Activated T-helper 1 cell treated with anti-CD3 and anti-CD28 coated beads, Interleukin-12 subunit alpha, Interleukin-12 subunit beta, Interleukin-2, Interleukin-4 antibody, amounts not matched to agents 30 ng/mL and 10 ng/mL and 1 ng/mL, durations not matched to agents 14 hours and 24 hours and 36 hours (primary cell): ENCODE measurements around the gene PYGL. TPM values are rescaled to one million over a fixed set of nuclear protein-coding genes. Genes with fewer than 3 reads are reported as not detected.
"Not testable (repeated sequence)": the region's sequence is repeated elsewhere in the genome, so short reads cannot be mapped to it uniquely, and the experiment has no call there.

ENCODE experiments used
- DNase-seq: peaks from one replicate; pipeline ENCODE4 v3.0.0; 2021; ENCODE audit warnings: low spot score
- H3K27ac Mint-ChIP-seq: one replicate; pipeline ENCODE4 v1.8.0; 2021; ENCODE audit warnings: mild to moderate bottlenecking, mixed read lengths
- H3K27me3 Mint-ChIP-seq: one replicate; pipeline ENCODE4 v1.8.0; 2022; ENCODE audit warnings: mild to moderate bottlenecking, moderate library complexity, mixed read lengths; ENCODE audit not compliant: insufficient read depth
- H3K36me3 Mint-ChIP-seq: one replicate; pipeline ENCODE4 v1.8.0; 2021; ENCODE audit warnings: low read depth, mixed read lengths
- H3K4me1 Mint-ChIP-seq: one replicate; pipeline ENCODE4 v1.8.0; 2021; ENCODE audit warnings: low read depth, mixed read lengths
- H3K4me3 Mint-ChIP-seq: one replicate; pipeline ENCODE4 v1.8.0; 2021; ENCODE audit warnings: mild to moderate bottlenecking, moderate library complexity, mixed read lengths
- H3K9me3 Mint-ChIP-seq: one replicate; pipeline ENCODE4 v1.8.0; 2021; ENCODE audit warnings: mixed read lengths
- intact Hi-C: fragments of 100-400 bp; cut with micrococcal nuclease; formaldehyde crosslinking; loops from one replicate; pipeline ENCODE4 v1.15.1; 2024
- total RNA-seq: library from RNA; stranded (reverse); gene quantifications from 2 replicates; pipeline ENCODE4 v1.2.3, GENCODE V29; 2022

Gene PYGL
- total RNA-seq, 1 donor from 2014 or later = 0.13 TPM

DNA sequence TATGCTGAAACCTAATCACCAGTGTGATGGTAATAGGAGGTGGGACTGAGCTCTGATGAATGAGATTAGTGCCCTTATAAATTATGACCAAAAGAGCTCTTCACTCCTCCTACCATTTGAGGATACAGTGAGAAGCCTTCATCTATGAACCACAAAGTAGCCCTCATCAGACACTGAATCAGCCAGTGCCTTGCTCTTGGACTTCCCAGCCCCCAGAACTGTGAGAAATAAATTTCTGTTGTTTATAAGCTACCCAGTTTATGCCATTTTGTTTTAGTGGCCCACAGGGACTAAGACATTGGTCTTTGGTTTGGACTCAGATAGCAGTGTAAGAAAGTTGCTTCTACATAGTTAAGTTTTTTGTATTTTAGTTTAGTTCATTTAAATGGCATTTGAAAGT, 39.6 kb downstream of the PYGL start:
- H3K4me1 Mint-ChIP-seq = no peaks in the 10 kb centered on the region
- intact Hi-C loops = no loop called here
- DNase-seq = no peak
- H3K27ac Mint-ChIP-seq = no peak overlapping the region
- H3K27me3 Mint-ChIP-seq = peaks cover 9% of the 10 kb centered on the region
- H3K4me3 Mint-ChIP-seq = no peak overlapping the region
- no peaks in the 10 kb centered on the region for H3K36me3 Mint-ChIP-seq
- no peaks in the 10 kb centered on the region for H3K9me3 Mint-ChIP-seq

DNA sequence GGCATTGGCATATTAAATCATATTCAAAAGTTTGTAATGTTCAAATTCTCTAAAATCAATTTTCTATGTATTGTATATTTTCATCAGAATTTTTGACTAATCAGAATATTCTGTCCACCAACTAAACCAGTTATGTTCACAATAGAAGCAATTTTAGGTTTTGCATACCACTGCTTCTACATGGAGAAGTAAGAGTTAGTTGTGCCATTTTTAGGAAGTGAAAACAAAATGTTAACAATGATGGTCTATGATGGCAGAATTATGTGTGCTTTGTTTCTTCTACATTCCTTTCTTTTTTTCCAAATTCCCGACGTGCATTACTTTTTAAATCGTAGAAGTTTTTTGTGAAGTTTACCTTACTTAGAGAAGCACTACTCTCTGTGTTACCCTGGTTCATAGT, 42.9 kb downstream of the PYGL start:
- intact Hi-C loops = no loop called here
- peaks cover 7% of the 10 kb centered on the region for H3K27me3 Mint-ChIP-seq
- no peak overlapping the region for H3K27ac Mint-ChIP-seq
- H3K4me1 Mint-ChIP-seq = no peaks in the 10 kb centered on the region
- no peak for DNase-seq
- H3K4me3 Mint-ChIP-seq = no peak overlapping the region
- no peaks in the 10 kb centered on the region for H3K9me3 Mint-ChIP-seq
- no peaks in the 10 kb centered on the region for H3K36me3 Mint-ChIP-seq

DNA sequence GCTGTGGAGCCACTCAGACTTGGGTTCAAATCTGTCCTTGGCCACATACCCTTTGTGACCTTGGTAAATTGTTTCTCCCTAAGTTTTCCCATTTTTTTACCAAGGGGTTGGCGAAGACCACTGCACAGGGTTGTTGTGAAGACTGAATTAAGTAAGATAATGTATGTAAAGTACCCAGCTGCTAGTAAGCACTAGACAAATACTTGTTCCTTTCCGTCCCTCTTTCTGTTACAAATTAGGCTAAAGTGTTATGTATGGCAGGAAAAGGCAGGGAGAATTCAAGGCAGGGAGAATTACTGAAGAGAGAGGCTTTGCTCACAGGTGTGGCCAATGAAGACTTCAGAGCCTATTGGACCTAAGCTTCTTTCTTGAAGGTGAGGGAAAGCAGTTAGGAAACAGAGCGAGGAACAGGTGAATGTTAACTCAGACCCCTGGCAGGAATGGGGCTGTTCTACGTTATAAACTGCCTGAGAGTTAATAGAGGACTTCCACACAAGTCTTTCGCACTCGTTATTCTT, 46.6 kb downstream of the PYGL start:
- H3K4me1 Mint-ChIP-seq = no peaks in the 10 kb centered on the region

DNA sequence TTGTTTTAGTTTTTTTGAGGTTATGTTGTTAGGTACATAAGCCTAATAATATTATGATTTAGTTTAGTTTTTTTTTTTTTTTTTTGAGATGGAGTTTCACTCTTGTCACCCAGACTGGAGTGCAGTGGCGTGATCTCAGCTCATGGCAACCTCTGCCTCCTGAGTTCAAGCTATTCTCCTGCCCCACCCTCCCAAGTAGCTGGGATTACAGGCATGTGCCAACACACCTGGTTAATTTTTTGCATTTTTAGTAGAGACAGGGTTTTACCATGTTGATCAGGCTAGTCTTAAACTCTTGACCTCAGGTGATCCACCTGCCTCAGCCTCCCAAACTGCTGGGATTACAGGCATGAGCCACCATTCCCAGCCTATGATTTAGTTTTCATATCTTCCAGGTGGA, 47.3 kb downstream of the PYGL start:
- intact Hi-C loops, H3K27ac Mint-ChIP-seq, H3K9me3 Mint-ChIP-seq, H3K4me3 Mint-ChIP-seq, H3K36me3 Mint-ChIP-seq, H3K4me1 Mint-ChIP-seq, H3K27me3 Mint-ChIP-seq, DNase-seq: not testable (repeated sequence)

More for the DNA sequence above, 46.6 kb downstream of the PYGL start:
- Mint-ChIP-seq H3K27me3 (peaks cover 10% of the 10 kb centered on the region), H3K9me3 (no peaks in the 10 kb centered on the region), H3K27ac (no peak overlapping the region), H3K4me3 (no peak overlapping the region), H3K36me3 (no peaks in the 10 kb centered on the region)
- intact Hi-C loops = no loop called here
- no peak for DNase-seq

DNA sequence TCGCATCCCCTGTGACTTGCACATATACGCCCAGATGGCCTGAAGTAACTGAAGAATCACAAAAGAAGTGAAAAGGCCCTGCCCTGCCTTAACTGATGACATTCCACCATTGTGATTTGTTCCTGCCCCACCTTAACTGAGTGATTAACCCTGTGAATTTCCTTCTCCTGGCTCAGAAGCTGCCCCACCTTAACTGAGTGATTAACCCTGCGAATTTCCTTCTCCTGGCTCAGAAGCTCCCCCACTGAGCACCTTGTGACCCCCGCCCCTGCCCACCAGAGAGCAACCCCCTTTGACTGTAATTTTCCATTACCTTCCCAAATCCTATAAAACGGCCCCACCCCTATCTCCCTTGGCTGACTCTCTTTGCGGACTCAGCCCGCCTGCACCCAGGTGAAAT, 47.9 kb downstream of the PYGL start:
- intact Hi-C loops, H3K4me3 Mint-ChIP-seq, H3K27me3 Mint-ChIP-seq, H3K9me3 Mint-ChIP-seq, DNase-seq, H3K36me3 Mint-ChIP-seq, H3K27ac Mint-ChIP-seq, H3K4me1 Mint-ChIP-seq: not testable (repeated sequence)

DNA sequence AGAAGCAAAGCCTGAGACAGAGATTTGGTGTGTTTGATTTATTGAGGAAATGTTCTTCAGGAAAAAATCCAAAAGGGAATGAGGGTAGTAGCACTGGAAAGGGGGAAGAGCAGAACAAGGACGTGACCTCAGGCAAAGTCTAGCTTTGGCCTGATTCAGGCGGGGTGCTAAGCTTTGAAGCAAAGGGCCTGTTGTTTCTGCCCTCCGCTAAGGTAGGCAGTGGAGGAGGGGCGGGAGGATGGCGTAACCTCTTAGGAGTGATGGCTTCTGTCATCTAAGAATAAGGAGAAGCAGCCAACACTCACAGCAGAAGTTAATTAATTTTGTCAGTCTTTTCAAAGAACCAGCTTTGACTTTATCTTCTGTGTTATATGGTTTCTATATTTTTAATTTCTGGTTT, 52.0 kb downstream of the PYGL start:
- Mint-ChIP-seq H3K27ac (no peak overlapping the region), H3K27me3 (peaks cover 9% of the 10 kb centered on the region), H3K36me3 (no peaks in the 10 kb centered on the region), H3K9me3 (no peaks in the 10 kb centered on the region), H3K4me1 (no peaks in the 10 kb centered on the region), H3K4me3 (no peak overlapping the region)
- no peak for DNase-seq
- intact Hi-C loops = no loop called here

DNA sequence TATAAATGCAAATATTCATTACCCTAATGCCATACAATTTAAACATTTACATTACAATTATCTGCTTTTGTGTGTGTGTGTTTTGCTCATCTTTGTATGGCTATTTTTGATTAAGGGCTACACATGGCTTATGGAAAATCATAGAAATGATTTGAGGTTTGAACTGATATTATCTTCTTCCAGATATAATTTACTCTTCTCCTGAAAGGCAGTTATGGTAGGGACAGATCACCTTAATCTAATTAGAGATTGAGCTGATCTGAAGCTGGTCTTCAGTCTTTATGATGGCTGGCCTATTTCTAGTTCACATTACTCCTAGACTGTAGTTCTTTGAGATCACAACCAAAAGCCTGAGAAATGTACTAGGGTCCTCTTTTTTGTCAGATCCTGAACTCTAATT, 56.8 kb downstream of the PYGL start:
- intact Hi-C loops = no loop called here
- Mint-ChIP-seq H3K27ac (no peak overlapping the region), H3K27me3 (peaks cover 26% of the 10 kb centered on the region), H3K4me1 (no peaks in the 10 kb centered on the region), H3K9me3 (no peaks in the 10 kb centered on the region), H3K36me3 (no peaks in the 10 kb centered on the region), H3K4me3 (no peak overlapping the region)
- no peak for DNase-seq

DNA sequence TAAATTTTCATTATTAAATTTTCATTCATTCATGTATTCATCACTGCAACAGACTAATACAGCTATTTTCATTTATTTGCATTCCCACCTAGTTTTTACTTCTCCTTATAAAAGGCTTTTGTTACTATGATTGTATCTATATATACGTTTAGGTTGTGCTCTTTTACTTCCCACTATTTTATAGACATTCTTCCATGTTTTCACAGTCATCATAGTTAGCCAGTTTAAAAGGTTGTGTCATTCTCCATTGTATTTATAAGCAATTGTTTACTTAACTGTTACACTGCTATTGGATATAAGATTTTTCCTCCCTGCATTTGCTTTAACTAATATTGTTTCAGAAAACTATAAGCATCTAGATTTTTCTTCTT, 60.5 kb downstream of the PYGL start:
- intact Hi-C loops = no loop called here
- H3K4me1 Mint-ChIP-seq = no peaks in the 10 kb centered on the region
- peaks cover 43% of the 10 kb centered on the region for H3K27me3 Mint-ChIP-seq
- no peak overlapping the region for H3K4me3 Mint-ChIP-seq
- no peaks in the 10 kb centered on the region for H3K9me3 Mint-ChIP-seq
- no peak for DNase-seq
- H3K36me3 Mint-ChIP-seq = no peaks in the 10 kb centered on the region
- no peak overlapping the region for H3K27ac Mint-ChIP-seq

DNA sequence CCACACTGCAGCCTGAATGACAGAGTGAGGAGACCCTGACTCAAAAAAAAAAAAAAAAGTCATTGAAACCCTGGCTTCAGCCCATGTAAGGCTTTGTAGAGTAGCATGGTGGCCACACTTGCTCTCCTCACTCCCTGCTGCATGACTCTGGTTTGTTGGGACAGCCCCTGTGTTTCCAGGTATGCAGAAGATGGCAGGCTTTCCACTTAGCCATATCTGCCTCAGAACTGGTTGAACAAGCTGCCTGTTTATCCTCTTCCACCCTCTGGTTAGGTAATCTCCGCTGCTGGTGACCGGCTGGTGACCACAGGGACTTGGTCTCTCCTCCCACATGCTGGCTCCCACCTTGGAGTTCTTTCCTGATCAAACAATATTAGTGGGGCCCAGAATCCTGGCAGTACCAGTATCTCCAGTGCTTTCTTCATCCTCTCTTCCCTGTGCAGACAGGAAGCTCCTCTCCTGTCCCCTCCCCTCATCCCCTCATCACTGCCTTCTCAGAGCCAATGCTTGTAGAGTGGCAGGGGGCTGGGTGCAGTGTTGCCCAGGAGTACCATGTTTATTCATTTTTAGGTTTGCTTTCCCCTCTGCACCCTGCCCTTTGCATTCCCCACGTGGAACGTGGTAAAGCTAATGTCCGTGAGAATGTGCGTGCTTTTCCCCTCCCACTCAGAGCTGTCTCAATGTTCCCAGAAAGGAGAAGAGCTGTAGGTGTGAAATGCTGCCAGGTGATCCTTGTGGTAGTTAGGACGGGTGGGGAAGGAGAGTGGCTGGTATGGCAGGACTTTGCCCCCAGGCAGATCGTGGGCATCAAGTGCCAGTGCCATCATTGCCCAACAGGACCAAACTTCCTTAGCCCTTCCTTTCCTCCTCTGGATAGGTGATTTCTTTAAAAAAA, 61.1 kb downstream of the PYGL start:
- DNase-seq = no peak
- Mint-ChIP-seq H3K27me3 (peaks cover 42% of the 10 kb centered on the region), H3K4me3 (no peak overlapping the region), H3K27ac (no peak overlapping the region), H3K9me3 (no peaks in the 10 kb centered on the region), H3K4me1 (no peaks in the 10 kb centered on the region), H3K36me3 (no peaks in the 10 kb centered on the region)
- intact Hi-C loops = no loop called here

DNA sequence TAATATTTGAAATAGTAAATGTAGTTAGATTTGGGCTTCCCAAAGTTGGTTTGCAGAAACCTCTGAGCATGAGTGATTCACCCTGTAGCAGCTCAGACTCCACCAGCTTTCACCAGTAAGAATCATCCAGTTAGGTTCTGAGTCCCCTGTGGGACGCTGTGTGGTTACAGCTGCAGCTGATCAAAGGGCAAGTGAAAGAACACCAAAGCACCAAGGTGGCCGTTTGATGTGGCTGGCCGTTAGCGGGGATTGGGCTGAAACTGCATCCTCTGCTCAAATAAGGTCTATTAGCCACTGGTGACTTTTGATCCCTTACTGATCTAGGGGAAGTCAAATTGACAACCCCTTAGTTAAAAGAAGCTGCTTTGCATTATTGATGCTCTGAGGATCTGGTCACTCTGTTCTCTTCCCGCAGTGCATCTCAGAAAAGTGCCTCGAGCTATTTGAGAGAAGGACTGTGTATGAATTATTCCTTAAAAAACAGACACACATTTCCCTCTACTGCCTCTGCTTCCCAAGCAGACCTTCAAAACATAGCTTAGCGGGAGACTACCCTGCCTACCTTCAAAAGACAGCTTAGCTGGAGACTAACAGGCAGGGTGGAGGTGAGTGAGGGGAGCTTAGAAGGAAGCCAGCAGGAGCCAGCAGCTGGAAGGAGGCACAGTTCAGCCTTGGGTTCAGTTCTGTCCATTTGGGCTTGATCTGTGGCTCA, 68.8 kb downstream of the PYGL start:
- H3K9me3 Mint-ChIP-seq = no peaks in the 10 kb centered on the region
- peaks cover 85% of the 10 kb centered on the region for H3K27me3 Mint-ChIP-seq
- intact Hi-C loops = loop anchor here (1.0 kb wide), 1 partner anchor 15 kb away; no protein-coding TSS in a partner anchor
- DNase-seq = peak; percentile 50
- peaks cover 24% of the 10 kb centered on the region for H3K4me1 Mint-ChIP-seq
- H3K4me3 Mint-ChIP-seq = no peak overlapping the region
- H3K36me3 Mint-ChIP-seq = no peaks in the 10 kb centered on the region
- peak overlapping the region; percentile 56 for H3K27ac Mint-ChIP-seq

DNA sequence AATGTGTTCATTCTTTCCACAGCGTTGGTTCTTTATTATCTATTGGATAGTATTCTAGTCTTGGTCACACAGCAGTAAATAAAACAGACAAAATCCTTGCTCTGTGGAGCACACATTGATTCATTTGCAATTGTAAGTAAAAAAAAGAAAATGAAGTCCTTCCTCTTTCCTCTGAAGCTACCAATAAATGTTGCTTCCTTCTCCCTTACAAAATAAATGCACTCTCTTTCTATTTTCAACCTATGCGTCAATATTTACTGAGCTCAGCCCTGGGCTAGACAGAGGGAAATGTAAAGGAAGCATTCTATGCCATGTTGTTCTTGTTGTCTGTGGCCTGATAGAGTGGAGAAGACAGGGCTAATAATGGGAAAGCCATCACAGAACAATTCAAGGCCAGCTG, 69.5 kb downstream of the PYGL start:
- H3K9me3 Mint-ChIP-seq = no peaks in the 10 kb centered on the region
- H3K36me3 Mint-ChIP-seq = no peaks in the 10 kb centered on the region
- peaks cover 24% of the 10 kb centered on the region for H3K4me1 Mint-ChIP-seq
- H3K27me3 Mint-ChIP-seq = peaks cover 87% of the 10 kb centered on the region
- no peak overlapping the region for H3K27ac Mint-ChIP-seq
- H3K4me3 Mint-ChIP-seq = peak overlapping the region; percentile 22
- no peak for DNase-seq
- intact Hi-C loops = loop anchor here (1.0 kb wide), 1 partner anchor 14 kb away; no protein-coding TSS in a partner anchor

DNA sequence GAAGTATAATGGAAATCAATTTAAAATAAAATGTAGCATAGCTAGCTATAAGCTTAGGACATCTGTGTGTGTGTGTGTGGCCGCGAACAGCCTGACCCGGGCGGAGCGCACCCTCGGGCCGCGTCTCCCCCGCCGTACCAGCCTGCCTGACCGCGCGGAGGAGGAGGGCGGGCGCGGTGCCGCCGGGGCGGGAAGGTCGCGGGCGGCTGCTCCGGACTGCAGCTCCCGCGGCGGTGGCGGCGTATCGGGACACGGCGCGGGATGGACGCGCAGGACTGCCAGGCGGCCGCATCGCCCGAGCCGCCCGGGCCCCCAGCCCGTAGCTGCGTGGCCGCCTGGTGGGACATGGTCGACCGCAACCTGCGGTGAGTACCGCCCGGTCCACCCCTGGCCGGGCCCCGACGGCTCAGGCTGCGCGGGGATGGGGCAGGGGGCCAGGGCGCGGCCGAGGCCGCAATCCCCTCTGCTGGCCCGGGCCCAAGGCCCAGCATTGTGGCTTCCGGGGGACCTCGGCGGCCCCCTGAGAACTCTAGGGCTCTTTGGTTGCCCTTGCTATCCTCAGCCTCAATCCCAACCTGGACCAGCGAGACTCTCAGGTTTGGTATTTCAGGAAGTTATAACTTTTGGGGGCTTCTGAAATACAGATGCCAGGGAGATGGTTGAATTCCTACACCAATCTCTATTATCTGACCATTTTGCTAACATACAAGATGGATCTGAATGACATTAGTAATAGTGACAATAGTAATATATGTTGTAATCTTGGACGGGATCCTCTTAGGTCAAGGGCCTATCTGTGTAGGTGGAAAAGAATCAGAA, 72.2 kb downstream of the PYGL start, which contains the start of gene ABHD12B:
ABHD12B (plus strand) TSS at position 140 of the 819 bp plus-strand sequence; CDS start at position 262, 122 bp downstream.
- Mint-ChIP-seq H3K9me3 (no peaks in the 10 kb centered on the region), H3K36me3 (no peaks in the 10 kb centered on the region), H3K27me3 (peaks cover 80% of the 10 kb centered on the region), H3K4me3 (no peak within 1 kb of the TSS), H3K4me1 (peaks cover 24% of the 10 kb centered on the region), H3K27ac (no peak within 1 kb of the TSS)
- DNase-seq = no peak
- intact Hi-C loops = no loop called here
